Common myeloid progenitor, CD34-positive (primary cell): ENCODE data around the gene PARVA. TPM values are rescaled to one million over a fixed set of nuclear protein-coding genes. Genes with fewer than 3 reads are reported as not detected.

Experiments used
- CTCF ChIA-PET: fragments of 350-600 bp; sonication (Branson Sonifier 250); formaldehyde crosslinking; loops from one replicate; lab custom pipeline; 2021; ENCODE audit warnings: antibody characterized with exemption; lab: Charles Lee
- POLR2A ChIA-PET: fragments of 350-600 bp; sonication (Branson Sonifier 250); formaldehyde crosslinking; loops from one replicate; lab custom pipeline; 2021; ENCODE audit warnings: antibody characterized with exemption; lab: Charles Lee
- DNase-seq, 3 donors: peaks; one replicate each; pipeline versions ENCODE4 v3.0.0 to v3.0.0-alpha.2; 2013
- H3K27ac ChIP-seq, 2 experiments: 1 replicate in 1 of 2; 2 replicates in 1 of 2; pipeline ENCODE4 v1.7.0; 2013; ENCODE audit warnings: inconsistent platforms in 2 of 2, low read length in 2 of 2, mild to moderate bottlenecking in 2 of 2, low read depth in 1 of 2, moderate library complexity in 1 of 2; ENCODE audit not compliant: severe bottlenecking in 2 of 2, insufficient read depth in 1 of 2, poor library complexity in 1 of 2
- H3K27me3 ChIP-seq, 5 experiments: replicated peaks in 2 of 5; 1 replicate in 3 of 5; 2 replicates in 2 of 5; pipeline versions ENCODE4 v1.6.1 to v1.7.0; 2013; ENCODE audit warnings: low read length in 4 of 5, mild to moderate bottlenecking in 2 of 5, moderate library complexity in 2 of 5, inconsistent platforms in 1 of 5; ENCODE audit not compliant: insufficient read depth in 5 of 5, control insufficient read depth in 4 of 5
- H3K36me3 ChIP-seq, 4 experiments: 1 replicate in 2 of 4; 2 replicates in 2 of 4; pipeline versions ENCODE4 v1.6.1 to v1.7.0; 2013; ENCODE audit warnings: low read length in 3 of 4, control low read depth in 1 of 4, mild to moderate bottlenecking in 1 of 4; ENCODE audit not compliant: control insufficient read depth in 4 of 4, insufficient read depth in 4 of 4
- H3K4me1 ChIP-seq, 4 experiments: 1 replicate in 3 of 4; 2 replicates in 1 of 4; pipeline versions ENCODE4 v1.6.1 to v1.7.1; 2013; ENCODE audit warnings: low read length in 3 of 4, mild to moderate bottlenecking in 3 of 4, control low read depth in 1 of 4, inconsistent platforms in 1 of 4, moderate library complexity in 1 of 4; ENCODE audit not compliant: control insufficient read depth in 4 of 4, insufficient read depth in 4 of 4; ENCODE audit errors: control extremely low read depth in 1 of 4
- H3K4me3 ChIP-seq, 7 experiments: 1 replicate in 4 of 7; 2 replicates in 3 of 7; pipeline versions ENCODE4 v1.5.1 to v1.7.0; 2013; ENCODE audit warnings: mild to moderate bottlenecking in 7 of 7, low read length in 6 of 7, moderate library complexity in 6 of 7, inconsistent platforms in 2 of 7, low read depth in 2 of 7, control low read depth in 1 of 7; ENCODE audit not compliant: insufficient read depth in 4 of 7, control insufficient read depth in 1 of 7; ENCODE audit errors: extremely low read depth in 1 of 7
- H3K9me3 ChIP-seq, 5 experiments: 1 replicate in 4 of 5; 2 replicates in 1 of 5; pipeline versions ENCODE4 v1.6.1 to v1.7.1; 2013; ENCODE audit warnings: low read length in 4 of 5, mild to moderate bottlenecking in 2 of 5, inconsistent platforms in 1 of 5, low read depth in 1 of 5, moderate library complexity in 1 of 5; ENCODE audit not compliant: control insufficient read depth in 4 of 5, insufficient read depth in 2 of 5; ENCODE audit errors: control extremely low read depth in 1 of 5
- WGBS: methylation state at CpG from one replicate; pipeline ENCODE4 v1.1.5; 2013; ENCODE audit not compliant: insufficient coverage; 5-methylcytosine and 5-hydroxymethylcytosine counted together
- polyA plus RNA-seq: library from polyadenylated mRNA; unstranded; fragments of 120-200 nt; gene quantifications from one replicate; pipeline ENCODE4 v1.2.1, GENCODE V29; 2013

Gene PARVA
- polyA plus RNA-seq = not detected

DNA sequence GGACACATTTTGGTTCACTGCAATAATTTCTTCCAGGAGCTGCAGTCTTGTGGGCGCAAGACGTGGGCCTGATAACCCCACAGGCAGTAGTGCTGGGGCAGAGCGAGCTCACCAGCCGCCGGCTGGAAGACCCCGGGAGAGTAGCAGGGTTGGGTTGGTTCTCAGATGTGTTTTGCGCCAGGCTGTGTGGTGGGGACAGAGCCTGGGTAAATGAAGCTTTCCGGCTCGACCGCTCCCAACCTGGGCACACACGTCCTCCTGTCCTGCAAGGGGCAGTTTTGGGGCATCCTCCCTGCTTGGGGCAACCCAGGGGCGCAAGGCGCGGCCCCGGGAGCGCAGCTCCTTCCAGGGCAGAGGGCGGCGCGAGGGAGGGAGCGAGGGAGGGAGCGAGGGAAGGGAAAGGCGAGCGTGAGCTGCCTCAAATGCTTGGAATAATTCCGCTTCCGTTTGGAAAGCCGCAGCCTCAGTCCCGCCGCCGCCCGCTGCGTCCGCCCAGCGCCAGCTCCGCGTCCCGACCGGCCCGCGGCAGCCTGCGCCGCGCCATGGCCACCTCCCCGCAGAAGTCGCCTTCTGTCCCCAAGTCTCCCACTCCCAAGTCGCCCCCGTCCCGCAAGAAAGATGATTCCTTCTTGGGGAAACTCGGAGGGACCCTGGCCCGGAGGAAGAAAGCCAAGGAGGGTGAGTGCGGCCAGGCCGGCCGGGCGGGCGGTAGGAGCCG, at the start of gene PARVA:
Gene PARVA (plus strand): TSS at position 466 of the 718 bp plus-strand sequence. CDS start 77 bp downstream, at position 543.
- ChIA-PET POLR2A (interaction anchor here (1.1 kb wide), 1 partner anchor 70 kb away, joined by 3 read pairs; no protein-coding TSS in a partner anchor), CTCF (interaction anchor here (0.7 to 1.1 kb wide), 3 partner anchors 10 to 513 kb away, joined by 3 to 4 read pairs (median 3); no protein-coding TSS in a partner anchor)
- DNase-seq = peak in 1 of 3 donors; percentile 9
- WGBS = 4% methylated on average over 33 of the region's 55 CpGs
- Histone ChIP-seq H3K36me3 (no peaks in the 10 kb centered on the region), H3K9me3 (peaks cover 0 to 4% (median 0%) of the 10 kb centered on the region in 5 experiments), H3K27ac (no peak within 1 kb of the TSS), H3K27me3 (peaks cover 23 to 76% (median 32%) of the 10 kb centered on the region in 5 experiments), H3K4me1 (peaks cover 0 to 15% (median 6%) of the 10 kb centered on the region in 4 experiments), H3K4me3 (peak within 1 kb of the TSS in 6 of 7 experiments; percentile 8 to 66 (median 48))

DNA sequence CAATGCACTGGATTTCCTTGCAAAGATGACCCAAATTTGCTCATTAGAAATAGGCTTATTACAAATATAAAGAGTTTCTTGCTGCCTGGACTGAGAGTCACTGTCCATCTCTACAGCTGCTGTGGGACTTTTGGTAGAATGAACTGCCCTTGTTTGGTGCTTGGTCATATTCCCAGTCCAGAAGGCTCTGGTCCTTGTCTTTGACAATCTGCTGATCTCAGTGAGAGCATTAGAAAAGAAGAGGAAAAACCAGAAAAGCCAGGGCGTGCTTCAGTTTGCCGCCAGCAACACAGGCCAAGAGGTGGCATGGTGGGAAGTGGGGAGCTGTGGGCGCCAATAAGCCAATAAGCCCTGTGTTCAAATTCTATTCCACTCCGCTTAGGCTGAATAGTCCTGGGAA, 48.2 kb upstream of the PARVA start:
- ChIA-PET CTCF (interaction anchor here (6.4 kb wide), 1 partner anchor 561 kb away, joined by 67 read pairs; no protein-coding TSS in a partner anchor), POLR2A (no interaction called here)
- WGBS = 100% methylated on average over 1 of the region's 4 CpGs
- no peak for DNase-seq
- Histone ChIP-seq H3K9me3 (no peaks in the 10 kb centered on the region), H3K4me3 (no peak overlapping the region), H3K27ac (no peak overlapping the region), H3K27me3 (peaks cover 0 to 11% (median 6%) of the 10 kb centered on the region in 5 experiments), H3K36me3 (no peaks in the 10 kb centered on the region), H3K4me1 (no peaks in the 10 kb centered on the region)

DNA sequence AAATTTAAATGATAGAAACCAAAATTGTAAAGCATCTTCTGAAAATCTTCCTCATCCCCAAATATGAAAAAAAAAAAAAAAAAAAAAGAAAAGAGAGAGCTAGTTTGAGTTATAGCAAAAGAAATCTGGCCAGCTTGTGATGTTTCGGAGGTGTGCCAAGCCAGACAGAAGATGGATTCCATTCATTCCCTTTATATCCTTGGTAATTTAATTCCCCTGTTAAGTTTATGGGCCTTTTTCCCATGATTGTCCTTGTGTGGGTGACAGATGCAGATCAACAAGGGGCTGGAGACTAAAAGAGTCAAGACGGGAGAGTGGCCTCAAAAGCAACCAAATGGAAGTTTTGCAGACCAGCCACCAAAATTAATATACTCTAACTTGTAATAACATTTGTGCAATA, 47.6 kb upstream of the PARVA start:
- ChIA-PET CTCF (interaction anchor here (0.6 to 6.4 kb wide), 5 partner anchors 10 to 566 kb away, joined by 3 to 67 read pairs (median 6); no protein-coding TSS in a partner anchor), POLR2A (no interaction called here)
- no peaks in the 10 kb centered on the region for H3K36me3 ChIP-seq
- WGBS = no CpG with 5 or more reads among the region's 2 CpGs
- no peak overlapping the region for H3K4me3 ChIP-seq
- H3K9me3 ChIP-seq = no peaks in the 10 kb centered on the region
- peaks cover 0 to 11% (median 6%) of the 10 kb centered on the region in 5 experiments for H3K27me3 ChIP-seq
- no peak overlapping the region for H3K27ac ChIP-seq
- no peak for DNase-seq
- no peaks in the 10 kb centered on the region for H3K4me1 ChIP-seq

DNA sequence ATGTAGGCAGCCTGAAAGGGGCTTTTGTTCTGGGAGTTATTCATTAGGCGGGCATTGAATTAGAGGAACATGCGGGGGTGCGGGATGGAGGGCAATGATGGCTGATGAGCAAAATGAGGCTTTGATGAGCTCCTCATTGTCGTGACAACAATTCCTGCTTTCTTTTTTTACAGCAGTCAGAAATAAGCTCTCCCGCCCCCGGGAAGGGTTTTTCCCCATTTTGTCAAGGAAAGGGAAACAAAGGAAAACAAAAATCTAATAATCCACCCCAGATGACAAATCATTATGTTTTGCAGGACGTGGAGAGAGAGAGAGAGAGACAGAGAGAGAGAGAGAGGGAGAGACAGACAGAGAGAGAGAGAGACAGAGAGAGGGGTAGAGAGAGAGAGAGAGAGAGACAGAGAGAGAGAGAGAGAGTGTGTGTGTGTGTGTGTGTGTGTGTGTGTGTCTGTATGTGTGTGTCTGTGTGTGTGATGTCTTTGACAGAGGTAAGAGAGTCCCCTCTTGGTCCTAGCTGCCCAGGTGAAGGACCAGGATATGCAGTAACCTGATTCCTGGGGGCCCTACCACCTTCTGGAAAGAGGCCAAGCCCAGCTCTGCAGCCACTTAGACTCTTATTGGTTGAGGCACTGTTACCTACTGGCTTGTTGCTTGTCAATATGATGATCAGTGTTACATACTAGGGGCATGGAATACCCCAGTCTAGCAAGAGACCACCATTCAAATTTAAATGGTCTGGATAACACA, 46.7 kb upstream of the PARVA start:
- no peaks in the 10 kb centered on the region for H3K4me1 ChIP-seq
- H3K4me3 ChIP-seq = no peak overlapping the region
- no CpG with 5 or more reads among the region's 7 CpGs for WGBS
- H3K9me3 ChIP-seq = no peaks in the 10 kb centered on the region
- CTCF ChIA-PET = interaction anchor here (0.6 to 6.4 kb wide), 16 partner anchors 10 to 571 kb away, joined by 3 to 67 read pairs (median 4); no protein-coding TSS in a partner anchor
- no peaks in the 10 kb centered on the region for H3K36me3 ChIP-seq
- no peak overlapping the region for H3K27ac ChIP-seq
- POLR2A ChIA-PET = no interaction called here
- DNase-seq = no peak
- H3K27me3 ChIP-seq = peaks cover 0 to 11% (median 6%) of the 10 kb centered on the region in 5 experiments

- Histone ChIP-seq H3K36me3 (no peaks in the 10 kb centered on the region), H3K4me1 (no peaks in the 10 kb centered on the region), H3K9me3 (no peaks in the 10 kb centered on the region), H3K4me3 (no peak overlapping the region), H3K27ac (no peak overlapping the region), H3K27me3 (peaks cover 0 to 11% (median 6%) of the 10 kb centered on the region in 5 experiments)
- ChIA-PET CTCF (interaction anchor here (0.9 to 6.4 kb wide), 15 partner anchors 9 to 570 kb away, joined by 3 to 67 read pairs (median 5); no protein-coding TSS in a partner anchor), POLR2A (no interaction called here)
- DNase-seq = peak; percentile 62 to 80 (median 69)
- WGBS = 10% methylated on average over 2 of the region's 7 CpGs
These were observed 46.0 kb upstream of the PARVA start for GRCh38 chr11:12331239-12331874.

GRCh38 chr11:12343526-12343925, 33.8 kb upstream of the PARVA start:
- POLR2A ChIA-PET = no interaction called here
- Histone ChIP-seq H3K27me3 (peaks cover 0 to 3% (median 0%) of the 10 kb centered on the region in 5 experiments), H3K4me3 (no peak overlapping the region), H3K27ac (no peak overlapping the region), H3K4me1 (no peaks in the 10 kb centered on the region), H3K9me3 (no peaks in the 10 kb centered on the region), H3K36me3 (no peaks in the 10 kb centered on the region)
- DNase-seq = no peak
- CTCF ChIA-PET = interaction anchor here (1.1 to 1.8 kb wide), 2 partner anchors 13 to 569 kb away, joined by 3 to 6 read pairs; no protein-coding TSS in a partner anchor
- WGBS = 87% methylated on average over 4 of the region's 6 CpGs
